HepG2 (cell line): ENCODE results near the gene MTCH1. TPM values are rescaled to one million over a fixed set of nuclear protein-coding genes. Genes with fewer than 3 reads are reported as not detected.

ENCODE experiments used
- ARHGAP35 ChIP-seq: sonication (generic); formaldehyde crosslinking; IDR thresholded peaks from 2 replicates; pipeline ENCODE4 v1.9.0; 2022; ENCODE audit warnings: mild to moderate bottlenecking, inconsistent platforms, moderate library complexity, missing genetic modification reagents, borderline replicate concordance
- HDAC6 ChIP-seq: fragments of 200-600 bp; sonication (generic); IDR thresholded peaks from 2 replicates; pipeline ENCODE4 v1.7.0; 2017; ENCODE audit warnings: mild to moderate bottlenecking, antibody characterized with exemption, low read length, low read depth
- IKZF4 ChIP-seq: sonication (generic); formaldehyde crosslinking; IDR thresholded peaks from 2 replicates; pipeline ENCODE4 v1.5.1; 2020; ENCODE audit warnings: borderline replicate concordance, mild to moderate bottlenecking, low read depth, missing genetic modification reagents; ENCODE audit errors: not compliant biosample characterization
- NR3C1 ChIP-seq: sonication (generic); formaldehyde crosslinking; IDR thresholded peaks from 2 replicates; pipeline ENCODE4 v1.4.0; 2020; ENCODE audit warnings: missing genetic modification reagents
- NRL ChIP-seq: sonication (generic); formaldehyde crosslinking; IDR thresholded peaks from 2 replicates; pipeline ENCODE4 v1.5.0; 2020; ENCODE audit warnings: missing genetic modification reagents, mild to moderate bottlenecking, moderate library complexity, borderline replicate concordance
- PAF1 ChIP-seq: IDR thresholded peaks from 2 replicates; pipeline ENCODE4 v1.6.1; 2016; ENCODE audit warnings: missing genetic modification reagents, missing compliant biosample characterization
- PTBP1 ChIP-seq: fragments of 200-400 bp; formaldehyde crosslinking; IDR thresholded peaks from 2 replicates; pipeline ENCODE4 v1.6.1; 2018; ENCODE audit warnings: low read length, low read depth; ENCODE audit not compliant: poor library complexity, severe bottlenecking
- RARA ChIP-seq: IDR thresholded peaks from 2 replicates; pipeline ENCODE4 v1.6.1; 2016; ENCODE audit warnings: missing genetic modification reagents, missing compliant biosample characterization
- XRCC5 ChIP-seq: fragments of 200-400 bp; formaldehyde crosslinking; optimal IDR thresholded peaks from 2 replicates; pipeline ENCODE3; 2017; ENCODE audit warnings: mild to moderate bottlenecking, low read length
- ZBTB42 ChIP-seq: sonication (generic); formaldehyde crosslinking; IDR thresholded peaks from 2 replicates; pipeline ENCODE4 v1.5.0; 2020; ENCODE audit warnings: mild to moderate bottlenecking, missing genetic modification reagents
- ZNF232 ChIP-seq: sonication (generic); formaldehyde crosslinking; IDR thresholded peaks from 2 replicates; pipeline ENCODE4 v1.4.0; 2020; ENCODE audit warnings: missing genetic modification reagents, borderline replicate concordance
- ZNF263 ChIP-seq: sonication (generic); formaldehyde crosslinking; IDR thresholded peaks from 2 replicates; pipeline ENCODE4 v1.4.0; 2020; ENCODE audit warnings: missing genetic modification reagents
- ZNF296 ChIP-seq: sonication (generic); formaldehyde crosslinking; conservative IDR thresholded peaks from 2 replicates; pipeline ENCODE4 v1.5.0; 2020; ENCODE audit warnings: mild to moderate bottlenecking, missing genetic modification reagents
- ZNF788 ChIP-seq: sonication (generic); formaldehyde crosslinking; IDR thresholded peaks from 2 replicates; pipeline ENCODE4 v1.5.0; 2020; ENCODE audit warnings: mild to moderate bottlenecking, missing genetic modification reagents, borderline replicate concordance
- ZSCAN9 ChIP-seq: IDR thresholded peaks from 2 replicates; pipeline ENCODE4 v1.6.1; 2016; ENCODE audit warnings: borderline replicate concordance
- polyA plus RNA-seq, 8 experiments: library from polyadenylated mRNA; depleted of rRNA in 3 of 8; stranded (reverse) in 7 of 8; unstranded in 1 of 8; fragments of >200 nt; fragmentation: Illumina TruSeq in 4 of 8; extraction: Trizol in 4 of 8; gene quantifications; 2 replicates each; pipeline versions ENCODE4 v1.2.1 to v1.2.3, GENCODE V29; 2011 to 2016; ENCODE audit warnings: low read depth in 4 of 8, missing spikeins in 1 of 8, mixed read lengths in 1 of 8; ENCODE audit not compliant: insufficient read depth in 1 of 8
- total RNA-seq, 5 experiments: library from RNA; depleted of rRNA; stranded (reverse); fragments of >200 nt; fragmentation: Illumina TruSeq; extraction: Trizol; gene quantifications; 2 replicates each; pipeline ENCODE4 v1.2.3, GENCODE V29; 2016; ENCODE audit warnings: low read depth in 1 of 5
- TF ChIP-seq, protein P1 (sequence below): sonication (generic); formaldehyde crosslinking; IDR thresholded peaks from 2 replicates; pipeline ENCODE4 v1.8.1; 2022; ENCODE audit warnings: low read depth, mild to moderate bottlenecking, missing genetic modification reagents
- TF ChIP-seq, protein P2 (sequence below): sonication (generic); formaldehyde crosslinking; IDR thresholded peaks from 2 replicates; pipeline ENCODE4 v1.9.0; 2021; ENCODE audit warnings: mild to moderate bottlenecking, missing genetic modification reagents

The MTCH1 gene
- total and polyA plus RNA-seq, 2 of the 13 experiments (the other 11 are each of a cell fraction or from before 2014, with no cell fraction given), result 86.2 to 144 TPM

DNA sequence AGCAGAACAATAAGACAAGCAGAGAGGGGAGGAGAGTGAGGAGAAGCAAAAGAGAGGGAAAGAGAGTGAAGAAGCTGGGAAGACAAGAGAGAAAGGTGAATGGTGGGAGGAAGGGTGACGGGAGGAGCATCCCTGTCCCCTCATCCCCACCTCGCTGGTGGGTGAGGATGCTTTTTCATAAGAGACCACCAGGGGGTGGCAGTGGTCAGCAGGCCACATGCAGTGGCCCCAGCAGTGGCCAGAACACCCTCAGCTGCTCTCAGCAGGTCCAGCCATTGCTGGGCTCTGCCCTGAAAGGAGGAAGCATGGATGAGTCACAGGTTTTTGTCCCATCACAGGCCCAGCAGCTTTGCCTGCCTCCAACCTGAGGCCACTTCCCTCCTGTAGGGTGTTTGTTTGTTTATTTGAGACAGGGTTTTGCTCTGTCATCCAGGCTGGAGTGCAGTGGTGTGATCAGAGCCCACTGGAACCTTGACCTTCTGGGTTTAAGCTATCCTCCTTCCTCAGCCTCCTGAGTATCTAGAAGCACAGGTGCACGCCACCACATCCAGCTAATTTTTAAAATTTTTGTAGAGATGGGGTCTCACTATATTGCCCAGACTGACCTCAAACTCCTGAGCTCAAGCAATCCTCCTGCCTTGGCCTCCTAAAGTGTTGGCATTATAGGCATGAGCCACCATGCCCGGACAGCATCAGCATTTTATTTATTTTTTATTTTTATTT lies 43.4 kb upstream of the MTCH1 start (continued):
- no peak for TF ChIP-seq PAF1 (CRISPR knock-in tag)
- TF ChIP-seq ZNF263 (CRISPR knock-in tag), result peak; percentile 97
- peak; percentile 65 for TF ChIP-seq RARA (CRISPR knock-in tag)
- peak; percentile 97 for TF ChIP-seq XRCC5
- no peak for TF ChIP-seq ZBTB42
- TF ChIP-seq, protein P1, sequence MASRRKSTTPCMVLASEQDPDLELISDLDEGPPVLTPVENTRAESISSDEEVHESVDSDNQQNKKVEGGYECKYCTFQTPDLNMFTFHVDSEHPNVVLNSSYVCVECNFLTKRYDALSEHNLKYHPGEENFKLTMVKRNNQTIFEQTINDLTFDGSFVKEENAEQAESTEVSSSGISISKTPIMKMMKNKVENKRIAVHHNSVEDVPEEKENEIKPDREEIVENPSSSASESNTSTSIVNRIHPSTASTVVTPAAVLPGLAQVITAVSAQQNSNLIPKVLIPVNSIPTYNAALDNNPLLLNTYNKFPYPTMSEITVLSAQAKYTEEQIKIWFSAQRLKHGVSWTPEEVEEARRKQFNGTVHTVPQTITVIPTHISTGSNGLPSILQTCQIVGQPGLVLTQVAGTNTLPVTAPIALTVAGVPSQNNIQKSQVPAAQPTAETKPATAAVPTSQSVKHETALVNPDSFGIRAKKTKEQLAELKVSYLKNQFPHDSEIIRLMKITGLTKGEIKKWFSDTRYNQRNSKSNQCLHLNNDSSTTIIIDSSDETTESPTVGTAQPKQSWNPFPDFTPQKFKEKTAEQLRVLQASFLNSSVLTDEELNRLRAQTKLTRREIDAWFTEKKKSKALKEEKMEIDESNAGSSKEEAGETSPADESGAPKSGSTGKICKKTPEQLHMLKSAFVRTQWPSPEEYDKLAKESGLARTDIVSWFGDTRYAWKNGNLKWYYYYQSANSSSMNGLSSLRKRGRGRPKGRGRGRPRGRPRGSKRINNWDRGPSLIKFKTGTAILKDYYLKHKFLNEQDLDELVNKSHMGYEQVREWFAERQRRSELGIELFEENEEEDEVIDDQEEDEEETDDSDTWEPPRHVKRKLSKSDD (CRISPR knock-in tag), result no peak
- TF ChIP-seq NR3C1 (CRISPR knock-in tag), result no peak
- no peak for TF ChIP-seq IKZF4 (CRISPR knock-in tag)
- TF ChIP-seq ZSCAN9 (CRISPR knock-in tag), result peak; percentile 67; the same call in 1 of the 2 replicates
- no peak for TF ChIP-seq PTBP1
- TF ChIP-seq, protein P2, sequence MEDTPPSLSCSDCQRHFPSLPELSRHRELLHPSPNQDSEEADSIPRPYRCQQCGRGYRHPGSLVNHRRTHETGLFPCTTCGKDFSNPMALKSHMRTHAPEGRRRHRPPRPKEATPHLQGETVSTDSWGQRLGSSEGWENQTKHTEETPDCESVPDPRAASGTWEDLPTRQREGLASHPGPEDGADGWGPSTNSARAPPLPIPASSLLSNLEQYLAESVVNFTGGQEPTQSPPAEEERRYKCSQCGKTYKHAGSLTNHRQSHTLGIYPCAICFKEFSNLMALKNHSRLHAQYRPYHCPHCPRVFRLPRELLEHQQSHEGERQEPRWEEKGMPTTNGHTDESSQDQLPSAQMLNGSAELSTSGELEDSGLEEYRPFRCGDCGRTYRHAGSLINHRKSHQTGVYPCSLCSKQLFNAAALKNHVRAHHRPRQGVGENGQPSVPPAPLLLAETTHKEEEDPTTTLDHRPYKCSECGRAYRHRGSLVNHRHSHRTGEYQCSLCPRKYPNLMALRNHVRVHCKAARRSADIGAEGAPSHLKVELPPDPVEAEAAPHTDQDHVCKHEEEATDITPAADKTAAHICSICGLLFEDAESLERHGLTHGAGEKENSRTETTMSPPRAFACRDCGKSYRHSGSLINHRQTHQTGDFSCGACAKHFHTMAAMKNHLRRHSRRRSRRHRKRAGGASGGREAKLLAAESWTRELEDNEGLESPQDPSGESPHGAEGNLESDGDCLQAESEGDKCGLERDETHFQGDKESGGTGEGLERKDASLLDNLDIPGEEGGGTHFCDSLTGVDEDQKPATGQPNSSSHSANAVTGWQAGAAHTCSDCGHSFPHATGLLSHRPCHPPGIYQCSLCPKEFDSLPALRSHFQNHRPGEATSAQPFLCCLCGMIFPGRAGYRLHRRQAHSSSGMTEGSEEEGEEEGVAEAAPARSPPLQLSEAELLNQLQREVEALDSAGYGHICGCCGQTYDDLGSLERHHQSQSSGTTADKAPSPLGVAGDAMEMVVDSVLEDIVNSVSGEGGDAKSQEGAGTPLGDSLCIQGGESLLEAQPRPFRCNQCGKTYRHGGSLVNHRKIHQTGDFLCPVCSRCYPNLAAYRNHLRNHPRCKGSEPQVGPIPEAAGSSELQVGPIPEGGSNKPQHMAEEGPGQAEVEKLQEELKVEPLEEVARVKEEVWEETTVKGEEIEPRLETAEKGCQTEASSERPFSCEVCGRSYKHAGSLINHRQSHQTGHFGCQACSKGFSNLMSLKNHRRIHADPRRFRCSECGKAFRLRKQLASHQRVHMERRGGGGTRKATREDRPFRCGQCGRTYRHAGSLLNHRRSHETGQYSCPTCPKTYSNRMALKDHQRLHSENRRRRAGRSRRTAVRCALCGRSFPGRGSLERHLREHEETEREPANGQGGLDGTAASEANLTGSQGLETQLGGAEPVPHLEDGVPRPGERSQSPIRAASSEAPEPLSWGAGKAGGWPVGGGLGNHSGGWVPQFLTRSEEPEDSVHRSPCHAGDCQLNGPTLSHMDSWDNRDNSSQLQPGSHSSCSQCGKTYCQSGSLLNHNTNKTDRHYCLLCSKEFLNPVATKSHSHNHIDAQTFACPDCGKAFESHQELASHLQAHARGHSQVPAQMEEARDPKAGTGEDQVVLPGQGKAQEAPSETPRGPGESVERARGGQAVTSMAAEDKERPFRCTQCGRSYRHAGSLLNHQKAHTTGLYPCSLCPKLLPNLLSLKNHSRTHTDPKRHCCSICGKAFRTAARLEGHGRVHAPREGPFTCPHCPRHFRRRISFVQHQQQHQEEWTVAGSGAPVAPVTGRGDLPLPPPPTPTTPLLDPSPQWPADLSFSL (CRISPR knock-in tag), result no peak
- TF ChIP-seq ZNF232 (CRISPR knock-in tag), result 0 out of 2 replicates have a peak, but pooled peaks have one; percentile 55
- no peak for TF ChIP-seq ARHGAP35 (CRISPR knock-in tag)
- no peak for TF ChIP-seq HDAC6
- no peak for TF ChIP-seq ZNF296 (CRISPR knock-in tag)
- peak; percentile 60; the same call in 1 of the 2 replicates for TF ChIP-seq ZNF788
- TF ChIP-seq NRL (CRISPR knock-in tag), result peak; percentile 42; the same call in 1 of the 2 replicates
